PFSK-1 (cell line): Measurements from ENCODE around the gene HSD17B14.

Source experiments
- FOXP2 ChIP-seq: optimal IDR thresholded peaks from 2 replicates; pipeline ENCODE3; 2011; ENCODE audit warnings: borderline replicate concordance, control low read depth, inconsistent platforms; ENCODE audit not compliant: insufficient read depth; ENCODE audit errors: extremely low read length, extremely low read depth
- POLR2AphosphoS5 ChIP-seq: IDR thresholded peaks from 2 replicates; pipeline ENCODE4 v1.6.1; 2012; ENCODE audit warnings: low read depth, mild to moderate bottlenecking, control low read depth, low read length, moderate library complexity
- REST ChIP-seq, 2 experiments: IDR thresholded peaks; 2 replicates each; pipeline versions ENCODE4 v1.6.1 to v1.8.0; 2011 to 2012; ENCODE audit warnings: low read depth in 2 of 2, low read length in 2 of 2, control low read depth in 1 of 2, inconsistent platforms in 1 of 2, mild to moderate bottlenecking in 1 of 2, moderate library complexity in 1 of 2; ENCODE audit not compliant: insufficient read depth in 1 of 2

GRCh38 chr19:48819366-48819816 lies 16.9 kb downstream of the HSD17B14 start:
- TF ChIP-seq POLR2AphosphoS5 = no peak
- TF ChIP-seq REST (IDR thresholded peaks at IDR 0.05; ENCODE audit: insufficient read depth in 1 of 2, low read depth in 2 of 2, low read length in 2 of 2) = no peak
- no peak for TF ChIP-seq FOXP2
